ENCODE data around the gene LHFPL2.

GRCh38 chr5:78613756-78614155 is 34.8 kb downstream of the LHFPL2 start:
- no peak for TF ChIP-seq SUZ12 (IDR thresholded peaks at IDR 0.05; ENCODE audit: extremely low read depth, insufficient read depth, insufficient read length)
- no peak for TF ChIP-seq ZNF274 (IDR thresholded peaks at IDR 0.05; ENCODE audit: low read depth, low read length)
